Psoas muscle (tissue), 8 donors: ENCODE data around the gene SMIM14. TPM values are rescaled to one million over a fixed set of nuclear protein-coding genes. Genes with fewer than 3 reads are reported as not detected.

Experiments
- ATAC-seq, 4 donors: fragments of 200-7000 bp; cut with Tn5 transposase; one replicate each; pipeline ENCODE4 v1.9.1; 2020; ENCODE audit warnings: moderate library complexity in 3 of 4, mild to moderate bottlenecking in 2 of 4
- DNase-seq, 2 donors: peaks; one replicate each; pipeline ENCODE4 v3.0.0-alpha.2; 2020
- H3K27ac ChIP-seq: fragments of 200-600 bp; one replicate; pipeline ENCODE4 v1.8.0; 2022
- H3K27me3 ChIP-seq, 3 donors: fragments of 200-600 bp in 1 of 3; one replicate each; pipeline versions ENCODE4 v1.6.1 to v1.8.0; 2013 to 2022; ENCODE audit warnings: low read length in 2 of 3, mild to moderate bottlenecking in 2 of 3, moderate library complexity in 1 of 3; ENCODE audit not compliant: insufficient read depth in 3 of 3
- H3K36me3 ChIP-seq, 2 donors: fragments of 200-600 bp in 1 of 2; one replicate each; pipeline versions ENCODE4 v1.6.1 to v1.8.0; 2013 to 2022; ENCODE audit warnings: low read depth in 1 of 2, mild to moderate bottlenecking in 1 of 2, moderate library complexity in 1 of 2; ENCODE audit not compliant: insufficient read depth in 1 of 2
- H3K4me1 ChIP-seq: fragments of 200-600 bp; one replicate; pipeline ENCODE4 v1.8.0; 2022
- H3K4me3 ChIP-seq: fragments of 200-600 bp; one replicate; pipeline ENCODE4 v1.8.0; 2022; ENCODE audit warnings: mild to moderate bottlenecking
- H3K9me3 ChIP-seq: fragments of 200-600 bp; one replicate; pipeline ENCODE4 v1.8.0; 2022
- CTCF ChIP-seq: fragments of 200-600 bp; IDR thresholded peaks from one replicate; pipeline ENCODE4 v1.8.0; 2022; ENCODE audit warnings: antibody characterized with exemption
- WGBS, 3 donors: extraction: QIAGEN DNeasy Blood & Tissue Kit; methylation state at CpG; one replicate each; pipeline versions ENCODE4 v1.1.6 to v1.1.7; 2013; 5-methylcytosine and 5-hydroxymethylcytosine counted together
- intact Hi-C, 2 donors: fragments of 100-400 bp; cut with DNase I; formaldehyde crosslinking; loops; one replicate each; pipeline versions ENCODE4 v1.11.0 to v1.14.2; 2022
- polyA plus RNA-seq, 3 donors: library from polyadenylated mRNA; stranded (reverse); fragments of 200-250 nt; gene quantifications; one replicate each; pipeline ENCODE4 v1.2.3, GENCODE V29; 2013
- total RNA-seq, 4 donors: library from RNA; stranded (reverse); fragmentation: NEBNext Ultra II Directional in 2 of 4; extraction: Animal tissue kit (Norgen Biotek cat#: 25700) in 2 of 4; gene quantifications; one replicate each; pipeline versions ENCODE4 v1.2.1 to v1.2.4, GENCODE V29; 2021 to 2023
- donor health status: healthy with polysubstance abuse.
- donor health status: DM: no; HTN: no; CAD: no; lungs with moderate emphysema.
- donor health status: Bipolar disorder and iron deficiency.
- donor health status: healthy.
- donor health status: DM: yes; HTN: yes; CAD: no.
- donor health status: DM: no; HTN: no; CAD: no.
- donor health status: DM: no; HTN: no; CAD: no.
- donor health status: DM: yes; HTN: yes; CAD: no.

The SMIM14 gene
- total and polyA plus RNA-seq, 7 donors = 2.2 to 8.4 (median 6.0) TPM

DNA sequence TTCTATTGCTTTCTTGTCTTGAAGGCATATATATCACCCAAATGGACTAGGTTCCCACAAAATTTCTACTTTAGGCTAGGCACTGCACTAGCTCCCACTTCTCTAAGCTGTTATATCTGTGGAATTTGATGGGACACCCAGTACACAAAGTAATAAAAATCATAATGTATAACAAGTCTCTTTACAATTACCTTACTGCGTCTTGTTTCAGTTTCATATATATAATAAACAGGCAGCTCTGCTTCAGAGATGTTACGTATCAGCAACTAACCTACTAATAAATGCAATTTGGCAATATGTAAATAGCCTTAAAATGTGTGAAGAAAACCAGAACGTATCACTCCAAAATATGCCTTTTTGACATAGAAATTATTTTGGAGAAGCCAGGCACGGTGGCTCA lies 69.5 kb downstream of the SMIM14 start:
- Histone ChIP-seq H3K27ac (no peak overlapping the region), H3K4me3 (no peak overlapping the region), H3K9me3 (no peaks in the 10 kb centered on the region), H3K27me3 (no peaks in the 10 kb centered on the region), H3K36me3 (peaks cover 2 to 29% of the 10 kb centered on the region in 2 donors), H3K4me1 (no peaks in the 10 kb centered on the region)
- ATAC-seq (no peak), DNase-seq (no peak)
- WGBS, 3 donors = 88 to 94% (median 91%) methylated on average over 4 of the region's 4 CpGs
- TF ChIP-seq CTCF = no peak
- intact Hi-C loops = no loop called here

- no peaks in the 10 kb centered on the region for H3K4me1 ChIP-seq
- H3K27me3 ChIP-seq = no peaks in the 10 kb centered on the region
- no peaks in the 10 kb centered on the region for H3K9me3 ChIP-seq
- no peak for ATAC-seq
- intact Hi-C loops = no loop called here
- H3K36me3 ChIP-seq = peaks cover 2 to 29% of the 10 kb centered on the region in 2 donors
- no peak overlapping the region for H3K27ac ChIP-seq
- no peak overlapping the region for H3K4me3 ChIP-seq
- WGBS, 3 donors = 67 to 80% (median 73%) methylated on average over 3 of the region's 3 CpGs
- TF ChIP-seq CTCF = no peak
- DNase-seq = no peak
Measured at GRCh38 chr4:39568805-39569204, 69.9 kb downstream of the SMIM14 start.

DNA sequence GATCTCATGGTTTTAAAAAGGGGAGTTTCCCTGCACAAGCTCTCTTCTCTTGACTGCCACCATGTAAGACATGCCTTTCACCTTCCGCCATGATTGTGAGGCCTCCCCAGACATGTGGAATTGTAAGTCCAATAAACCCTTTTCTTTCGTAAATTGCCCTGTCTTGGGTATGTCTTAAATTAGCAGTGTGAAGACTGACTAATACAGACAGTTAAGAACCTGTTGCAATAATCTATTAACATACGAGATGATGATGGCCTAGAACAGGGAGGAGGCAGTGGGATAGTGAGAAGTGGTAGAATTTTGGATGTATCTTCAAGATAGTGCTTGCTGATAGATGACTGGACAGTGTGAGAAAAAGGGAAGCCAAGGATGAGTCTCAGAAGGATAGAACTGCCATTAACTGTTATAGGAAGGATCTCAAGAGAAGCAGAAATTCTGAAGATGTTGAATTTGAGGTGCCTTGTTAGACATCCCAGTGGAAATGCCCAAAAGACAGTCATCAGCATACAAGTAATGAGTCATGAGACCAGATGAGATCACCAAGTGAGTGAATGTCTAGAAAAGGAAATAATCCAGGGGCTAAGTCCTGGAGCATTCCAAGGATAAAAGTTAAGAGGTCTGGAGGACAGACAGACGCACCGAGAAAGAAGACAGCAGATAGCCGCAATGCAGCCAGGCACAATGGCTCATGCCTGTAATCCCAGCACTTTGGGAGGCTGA lies 72.6 kb downstream of the SMIM14 start:
- H3K27me3 ChIP-seq = no peaks in the 10 kb centered on the region
- no peak for ATAC-seq
- intact Hi-C loops = no loop called here
- WGBS, 3 donors = 97 to 98% (median 98%) methylated on average over 6 of the region's 6 CpGs
- H3K4me3 ChIP-seq = no peak overlapping the region
- TF ChIP-seq CTCF = no peak
- H3K9me3 ChIP-seq = no peaks in the 10 kb centered on the region
- H3K4me1 ChIP-seq = no peaks in the 10 kb centered on the region
- DNase-seq = no peak
- peaks cover 2 to 16% of the 10 kb centered on the region in 2 donors for H3K36me3 ChIP-seq
- no peak overlapping the region for H3K27ac ChIP-seq

DNA sequence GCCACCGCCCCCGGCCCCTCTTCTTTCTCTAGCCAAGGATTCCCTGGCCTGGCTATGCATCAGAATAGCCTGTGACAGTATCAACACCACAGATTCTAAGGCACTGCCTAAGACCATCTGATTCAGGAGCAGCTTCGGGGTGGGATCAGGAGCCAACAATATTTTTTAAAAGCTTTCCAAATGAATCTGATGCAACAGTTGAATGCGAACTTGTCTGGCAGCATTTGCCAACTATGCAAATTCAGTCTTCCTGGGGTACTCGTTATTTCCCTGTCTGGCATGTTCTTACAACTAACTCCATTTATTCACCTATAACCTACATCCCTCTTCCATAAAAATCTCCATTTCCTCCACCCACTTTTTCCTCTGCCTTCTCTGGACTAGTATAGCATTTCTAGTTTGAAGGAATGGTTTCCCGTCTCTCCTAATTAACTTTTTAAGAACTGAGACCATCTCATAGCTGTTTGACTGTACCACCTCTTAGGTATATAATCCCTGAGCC lies 75.3 kb downstream of the SMIM14 start:
- ATAC-seq (no peak), DNase-seq (no peak)
- H3K4me1 ChIP-seq = no peaks in the 10 kb centered on the region
- intact Hi-C loops = no loop called here
- H3K27ac ChIP-seq = no peak overlapping the region
- 88 to 93% (median 89%) methylated on average over 6 of the region's 6 CpGs for WGBS, 3 donors
- peaks cover 2 to 7% of the 10 kb centered on the region in 2 donors for H3K36me3 ChIP-seq
- TF ChIP-seq CTCF = no peak
- no peaks in the 10 kb centered on the region for H3K27me3 ChIP-seq
- H3K9me3 ChIP-seq = no peaks in the 10 kb centered on the region
- no peak overlapping the region for H3K4me3 ChIP-seq

DNA sequence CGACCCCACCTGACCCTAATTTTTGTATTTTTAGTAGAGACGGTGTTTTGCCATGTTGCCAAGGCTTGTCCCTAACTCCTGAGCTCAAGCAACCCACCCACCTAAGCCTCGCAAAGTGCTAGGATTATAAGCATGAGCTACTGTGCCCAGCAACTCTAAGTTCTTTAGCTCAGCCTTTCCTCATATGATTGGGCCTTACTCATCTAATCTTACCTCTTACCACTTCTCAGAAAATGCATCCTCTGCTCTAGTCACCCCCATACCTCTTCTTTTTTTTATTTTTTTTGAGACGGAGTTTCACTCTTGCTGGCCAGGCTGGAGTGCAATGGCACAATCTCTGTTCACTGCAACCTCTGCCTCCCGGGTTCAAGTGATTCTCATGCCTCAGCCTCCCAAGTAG lies 75.9 kb downstream of the SMIM14 start:
- ATAC-seq (no peak), DNase-seq (no peak)
- H3K27ac ChIP-seq = no peak overlapping the region
- WGBS, 3 donors = 93 to 95% (median 94%) methylated on average over 5 of the region's 5 CpGs
- no peaks in the 10 kb centered on the region for H3K9me3 ChIP-seq
- intact Hi-C loops = no loop called here
- no peak overlapping the region for H3K4me3 ChIP-seq
- H3K36me3 ChIP-seq = peaks cover 2 to 7% of the 10 kb centered on the region in 2 donors
- H3K4me1 ChIP-seq = no peaks in the 10 kb centered on the region
- no peak for TF ChIP-seq CTCF
- H3K27me3 ChIP-seq = no peaks in the 10 kb centered on the region
